Esophagus (tissue), 2 donors: Measurements from ENCODE around the gene SEPTIN2. TPM values are rescaled to one million over a fixed set of nuclear protein-coding genes. Genes with fewer than 3 reads are reported as not detected.
A peak's percentile ranks its signal among the peaks of the same experiment; 100 is the strongest.

Source experiments
- H3K27ac ChIP-seq, 2 donors: one replicate each; pipeline ENCODE4 v1.5.1; 2013; ENCODE audit warnings: low read depth in 2 of 2, mild to moderate bottlenecking in 2 of 2, inconsistent platforms in 1 of 2, low read length in 1 of 2, moderate library complexity in 1 of 2
- H3K27me3 ChIP-seq, 2 donors: one replicate each; pipeline ENCODE4 v1.6.1; 2013; ENCODE audit warnings: low read length in 2 of 2, control low read depth in 1 of 2, mild to moderate bottlenecking in 1 of 2; ENCODE audit not compliant: insufficient read depth in 2 of 2, control insufficient read depth in 1 of 2
- H3K36me3 ChIP-seq, 2 donors: one replicate each; pipeline ENCODE4 v1.6.1; 2013; ENCODE audit warnings: low read length in 1 of 2; ENCODE audit not compliant: control insufficient read depth in 2 of 2, insufficient read depth in 2 of 2
- H3K4me1 ChIP-seq, 2 donors: one replicate each; pipeline ENCODE4 v1.6.1; 2013; ENCODE audit warnings: low read length in 1 of 2; ENCODE audit not compliant: control insufficient read depth in 2 of 2, insufficient read depth in 2 of 2
- H3K4me3 ChIP-seq, 2 donors: one replicate each; pipeline ENCODE4 v1.5.1; 2013; ENCODE audit warnings: low read length in 2 of 2, mild to moderate bottlenecking in 2 of 2, low read depth in 1 of 2, moderate library complexity in 1 of 2
- H3K9me3 ChIP-seq, 2 donors: one replicate each; pipeline ENCODE4 v1.6.1; 2013; ENCODE audit warnings: mild to moderate bottlenecking in 2 of 2, low read depth in 1 of 2, low read length in 1 of 2, moderate library complexity in 1 of 2; ENCODE audit not compliant: control insufficient read depth in 2 of 2, insufficient read depth in 1 of 2
- WGBS, 2 donors: extraction: QIAGEN DNeasy Blood & Tissue Kit; methylation state at CpG; one replicate each; pipeline ENCODE4 v1.1.7; 2013; 5-methylcytosine and 5-hydroxymethylcytosine counted together
- polyA plus RNA-seq, 2 donors: library from polyadenylated mRNA; stranded (reverse); fragments of 200-250 nt; gene quantifications; one replicate each; pipeline ENCODE4 v1.2.3, GENCODE V29; 2013
- donor health status: healthy with polysubstance abuse.
- donor health status: Bipolar disorder and iron deficiency.

Gene SEPTIN2
- 10 to 100 TPM; 63.6 to 95.6 TPM for polyA plus RNA-seq

- H3K36me3 ChIP-seq, result no peaks in the 10 kb centered on the region
- 0% methylated on average over 43 to 75 of the region's 75 CpGs for WGBS, 2 donors
- peak within 1 kb of the TSS; percentile 58 to 98 for H3K4me3 ChIP-seq
- peak within 1 kb of the TSS; percentile 99 for H3K27ac ChIP-seq
- no peaks in the 10 kb centered on the region for H3K27me3 ChIP-seq
- peaks cover 0 to 2% of the 10 kb centered on the region in 2 donors for H3K4me1 ChIP-seq
- H3K9me3 ChIP-seq, result no peaks in the 10 kb centered on the region
Measured at GRCh38 chr2:241315879-241316631, at the start of gene SEPTIN2. TSS of gene SEPTIN2 (plus strand) at chr2:241315925. CDS start at chr2:241324233, 8,308 bp downstream.

DNA sequence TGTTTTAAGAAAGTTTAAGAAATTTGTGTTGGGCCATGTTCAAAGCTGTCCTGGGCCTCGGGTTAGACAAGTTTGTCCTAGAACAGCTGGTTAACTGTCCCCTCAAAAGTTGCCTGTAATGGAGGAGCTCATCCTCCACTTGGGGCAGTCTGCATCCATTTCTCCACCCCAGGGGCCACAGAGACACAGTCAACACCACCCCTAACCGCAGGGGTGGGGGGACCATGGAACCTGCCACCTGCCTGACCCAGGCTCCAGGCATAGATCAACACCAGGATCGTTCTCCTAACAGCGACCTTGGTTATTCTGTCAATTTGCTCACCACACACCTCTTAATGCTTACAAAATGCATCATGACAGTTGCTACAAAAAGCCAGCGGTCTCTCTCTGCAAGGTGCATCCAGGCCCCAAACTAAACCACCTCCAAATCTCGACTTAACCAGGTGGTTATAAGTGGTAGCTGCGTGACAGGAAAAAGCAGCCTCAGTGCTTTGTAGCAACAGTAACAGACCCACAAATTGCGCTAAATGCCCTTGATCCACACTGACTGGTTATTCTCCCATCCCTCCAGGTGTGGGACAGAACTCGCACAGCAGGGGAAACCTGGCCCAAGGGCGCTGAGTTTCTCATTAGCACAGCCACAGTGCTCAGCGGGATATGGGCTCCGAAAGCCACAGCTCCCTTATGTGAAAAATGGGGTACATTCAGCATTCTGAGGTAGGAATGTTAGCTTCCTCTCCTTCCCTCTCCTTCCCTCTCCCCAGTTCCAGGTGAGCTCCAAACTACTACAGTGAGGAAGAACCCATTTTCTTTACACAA, 48.3 kb upstream of the SEPTIN2 start:
- peaks cover 12 to 13% of the 10 kb centered on the region in 2 donors for H3K4me1 ChIP-seq
- H3K36me3 ChIP-seq, result peaks cover 7 to 28% of the 10 kb centered on the region in 2 donors
- H3K9me3 ChIP-seq, result no peaks in the 10 kb centered on the region
- H3K27me3 ChIP-seq, result no peaks in the 10 kb centered on the region
- H3K4me3 ChIP-seq, result no peak overlapping the region
- H3K27ac ChIP-seq, result no peak overlapping the region
- WGBS, 2 donors, result 74 to 78% methylated on average over 12 of the region's 12 CpGs

DNA sequence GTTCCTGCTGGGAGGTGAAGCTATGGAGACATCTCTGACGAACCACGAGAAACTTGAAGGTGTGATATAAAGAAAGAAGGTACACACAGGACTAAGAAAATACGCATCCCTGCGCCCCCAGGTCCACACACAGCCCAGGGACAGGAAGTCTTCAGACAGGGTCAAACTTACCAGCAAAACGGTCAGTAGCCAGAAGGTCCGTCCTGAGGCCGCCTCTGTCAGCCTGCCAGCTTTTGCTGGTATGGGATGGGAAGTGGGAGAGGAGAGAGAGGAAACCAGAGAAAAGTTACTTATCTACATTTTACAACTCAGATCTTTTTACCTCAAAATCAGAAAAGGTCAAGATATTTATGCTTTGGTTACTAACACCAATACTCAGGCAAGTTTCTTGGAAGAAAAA, 47.4 kb upstream of the SEPTIN2 start:
- peaks cover 6 to 19% of the 10 kb centered on the region in 2 donors for H3K36me3 ChIP-seq
- WGBS, 2 donors, result 71 to 76% methylated on average over 7 of the region's 7 CpGs
- H3K4me1 ChIP-seq, result peaks cover 12 to 13% of the 10 kb centered on the region in 2 donors

DNA sequence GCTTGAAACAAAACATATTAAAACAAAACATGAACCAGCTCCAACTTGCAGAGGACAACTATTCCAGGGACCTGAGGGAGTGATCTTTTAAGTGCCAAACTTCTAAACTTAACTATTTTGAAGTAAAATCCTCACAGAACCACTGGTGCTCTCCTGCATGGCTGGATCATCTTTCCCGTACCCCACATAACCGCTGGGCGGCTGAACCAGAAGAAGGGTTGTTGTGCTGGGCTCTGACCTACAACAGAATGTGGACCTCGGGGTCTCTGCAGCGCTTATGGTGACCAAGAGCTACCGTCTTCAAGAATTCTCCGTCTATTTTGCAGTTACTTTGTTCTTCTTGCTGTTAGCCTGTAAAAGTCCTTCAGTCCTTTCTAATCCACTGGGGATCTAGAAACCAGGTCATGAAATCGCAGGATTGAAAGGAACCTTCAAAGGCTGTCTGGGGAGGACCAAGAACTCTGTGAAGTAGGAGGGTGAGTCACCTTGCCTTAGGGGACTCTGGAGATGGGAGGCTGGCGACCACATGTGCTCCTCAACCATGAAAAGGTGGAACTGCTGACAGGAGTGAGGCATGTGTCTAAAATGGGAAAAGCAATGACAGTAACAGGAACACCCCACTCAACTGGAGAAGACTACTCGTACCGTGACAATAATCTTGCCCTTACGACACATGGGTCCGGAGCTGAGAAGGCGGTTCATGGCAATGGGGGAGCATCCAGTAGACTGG, 46.8 kb upstream of the SEPTIN2 start:
- WGBS, 2 donors, result 73% methylated on average over 14 of the region's 14 CpGs
- Histone ChIP-seq H3K27ac (peak overlapping the region in 1 of 2 donors; percentile 25), H3K4me3 (no peak overlapping the region)

More for the DNA sequence above, 47.4 kb upstream of the SEPTIN2 start:
- Histone ChIP-seq H3K27ac (no peak overlapping the region), H3K4me3 (no peak overlapping the region), H3K9me3 (no peaks in the 10 kb centered on the region), H3K27me3 (no peaks in the 10 kb centered on the region)

GRCh38 chr2:241269707-241270520, 45.8 kb upstream of the SEPTIN2 start:
- no peak overlapping the region for H3K27ac ChIP-seq
- H3K4me3 ChIP-seq, result no peak overlapping the region
- H3K36me3 ChIP-seq, result peaks cover 2 to 16% of the 10 kb centered on the region in 2 donors
- WGBS, 2 donors, result 63 to 68% methylated on average over 15 of the region's 15 CpGs
- H3K9me3 ChIP-seq, result no peaks in the 10 kb centered on the region
- H3K4me1 ChIP-seq, result peaks cover 12 to 16% of the 10 kb centered on the region in 2 donors
- H3K27me3 ChIP-seq, result no peaks in the 10 kb centered on the region

More for the DNA sequence above, 46.8 kb upstream of the SEPTIN2 start:
- Histone ChIP-seq H3K27me3 (no peaks in the 10 kb centered on the region), H3K36me3 (peaks cover 6 to 18% of the 10 kb centered on the region in 2 donors), H3K4me1 (peaks cover 12 to 13% of the 10 kb centered on the region in 2 donors), H3K9me3 (no peaks in the 10 kb centered on the region)

- peaks cover 12 to 16% of the 10 kb centered on the region in 2 donors for H3K4me1 ChIP-seq
- 39 to 44% methylated on average over 5 of the region's 5 CpGs for WGBS, 2 donors
- H3K27ac ChIP-seq, result peak overlapping the region in 1 of 2 donors; percentile 17
Measured at GRCh38 chr2:241270531-241270930, 45.2 kb upstream of the SEPTIN2 start.

GRCh38 chr2:241271706-241272302, 43.9 kb upstream of the SEPTIN2 start:
- Histone ChIP-seq H3K27ac (peak overlapping the region; percentile 90 to 95), H3K9me3 (no peaks in the 10 kb centered on the region), H3K4me3 (peak overlapping the region; percentile 79 to 93), H3K4me1 (peaks cover 12 to 16% of the 10 kb centered on the region in 2 donors), H3K27me3 (no peaks in the 10 kb centered on the region), H3K36me3 (peaks cover 0 to 9% of the 10 kb centered on the region in 2 donors)
- WGBS, 2 donors, result 1% methylated on average over 24 to 37 of the region's 37 CpGs

More at GRCh38 chr2:241270531-241270930, 45.2 kb upstream of the SEPTIN2 start:
- Histone ChIP-seq H3K9me3 (no peaks in the 10 kb centered on the region), H3K36me3 (peaks cover 0 to 14% of the 10 kb centered on the region in 2 donors), H3K27me3 (no peaks in the 10 kb centered on the region), H3K4me3 (peak overlapping the region in 1 of 2 donors; percentile 79)

DNA sequence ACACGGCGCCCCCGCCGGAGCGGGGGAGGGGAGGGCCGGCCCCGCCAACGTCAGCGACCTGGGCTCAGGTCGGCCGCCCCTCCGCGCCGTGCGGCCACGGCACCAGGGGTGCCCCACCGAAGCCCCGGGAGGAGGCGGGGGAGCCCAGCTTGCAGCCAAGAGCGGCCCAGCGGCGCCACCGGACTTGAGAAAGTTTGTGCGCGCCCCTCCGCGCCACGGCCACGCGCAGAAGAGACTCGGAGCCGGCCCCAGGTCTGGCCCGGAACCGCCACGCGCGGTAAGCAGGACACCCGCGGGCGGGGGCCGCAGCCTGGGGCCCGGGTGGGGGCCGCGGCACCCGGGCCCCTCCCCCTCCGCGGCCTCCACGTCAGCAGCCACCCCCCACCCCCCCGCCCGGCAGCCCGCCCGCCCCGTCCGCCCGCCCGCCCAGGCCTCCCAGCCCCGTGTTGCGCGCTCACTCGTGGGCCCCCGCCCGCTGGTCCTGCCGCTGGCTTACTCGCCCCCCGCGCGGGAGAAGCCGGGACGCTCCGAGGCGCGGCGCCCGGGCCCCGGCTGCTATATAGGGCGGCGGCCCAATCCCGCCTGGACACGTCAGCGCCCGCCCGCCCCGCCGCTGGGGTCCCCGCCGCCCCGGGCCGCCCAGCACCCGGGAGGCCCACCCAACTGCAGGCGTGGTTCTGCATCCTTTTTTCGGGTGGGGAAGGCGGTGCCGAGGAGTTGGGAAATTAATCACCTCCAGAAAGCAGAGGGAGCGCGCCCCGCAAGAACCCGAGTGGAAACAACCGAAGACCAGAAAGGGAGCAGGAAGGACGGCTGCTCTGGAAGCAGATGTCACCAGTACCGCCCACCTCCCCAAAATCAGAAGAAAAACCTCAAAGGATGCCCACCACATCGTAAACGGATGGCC, 43.2 kb upstream of the SEPTIN2 start:
- peaks cover 0 to 5% of the 10 kb centered on the region in 2 donors for H3K36me3 ChIP-seq
- 1% methylated on average over 72 to 102 of the region's 102 CpGs for WGBS, 2 donors
- peak overlapping the region; percentile 90 to 95 for H3K27ac ChIP-seq
- no peaks in the 10 kb centered on the region for H3K9me3 ChIP-seq
- H3K4me1 ChIP-seq, result peaks cover 12 to 16% of the 10 kb centered on the region in 2 donors
- no peaks in the 10 kb centered on the region for H3K27me3 ChIP-seq
- H3K4me3 ChIP-seq, result peak overlapping the region; percentile 79 to 93
